NCI-H1105 treated with DMSO at 0.1 percent for 48 hours (cell line): ENCODE results near the gene COQ10A.

Experiments used
- DNase-seq: peaks from one replicate; lab custom pipeline; 2025; lab: John Stamatoyannopoulos, UW

The COQ10A gene

GRCh38 chr12:56315622-56316473 lies 49.1 kb downstream of the COQ10A start, which contains the start of gene CNPY2:
CNPY2 (minus strand) TSS chr12:56315988; CDS start chr12:56315217, 771 bp downstream.
- peak; percentile 89 for DNase-seq

DNA sequence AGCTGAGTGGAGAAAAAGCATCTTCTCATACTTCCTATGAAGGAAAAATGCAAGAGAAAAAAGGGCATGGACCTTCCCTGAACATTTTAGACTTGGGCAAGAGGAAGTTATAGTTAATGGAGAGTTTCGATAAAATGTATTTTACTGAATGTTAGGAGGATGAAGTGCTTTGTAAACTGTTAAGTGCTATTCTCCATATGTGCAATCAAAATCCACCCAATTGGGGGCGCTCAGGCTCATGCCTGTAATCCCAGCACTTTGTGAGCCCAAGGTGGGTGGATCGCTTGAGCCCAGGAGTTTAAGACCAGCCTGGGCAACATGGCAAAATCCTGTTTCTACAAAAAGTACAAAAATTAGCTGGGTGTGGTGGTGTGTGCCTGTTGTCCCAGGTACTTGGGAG lies 50.9 kb downstream of the COQ10A start:
- DNase-seq: no peak
